Cardiac muscle cell (in vitro differentiated cells and primary cell): ENCODE data around the gene IQCN. TPM values are rescaled to one million over a fixed set of nuclear protein-coding genes. Genes with fewer than 3 reads are reported as not detected.

ENCODE experiments used
- DNase-seq, 2 donors: peaks; one replicate each; pipeline versions ENCODE4 v3.0.0 to v3.0.0-alpha.2; 2010 to 2017; ENCODE audit warnings: low read depth in 1 of 2, low spot score in 1 of 2
- H3K27ac ChIP-seq: fragments of 200-600 bp; sonication (generic); 2 replicates; pipeline ENCODE4 v1.5.1; 2016
- H3K27me3 ChIP-seq: fragments of 200-600 bp; sonication (generic); 2 replicates; pipeline ENCODE4 v1.6.0; 2016; ENCODE audit warnings: control low read depth
- H3K36me3 ChIP-seq: fragments of 200-600 bp; sonication (generic); 2 replicates; pipeline ENCODE4 v1.5.1; 2016; ENCODE audit warnings: control low read depth
- H3K4me1 ChIP-seq: fragments of 200-600 bp; sonication (generic); 2 replicates; pipeline ENCODE4 v1.8.1; 2017; ENCODE audit warnings: low read depth, mild to moderate bottlenecking, mixed run types
- H3K4me3 ChIP-seq: fragments of 200-600 bp; sonication (generic); 2 replicates; pipeline ENCODE4 v1.5.1; 2016; ENCODE audit warnings: mild to moderate bottlenecking
- H3K9me3 ChIP-seq: fragments of 200-600 bp; sonication (generic); 2 replicates; pipeline ENCODE4 v1.5.1; 2017; ENCODE audit warnings: low read depth, mild to moderate bottlenecking, control low read depth
- CTCF ChIP-seq: IDR thresholded peaks from 2 replicates; pipeline ENCODE4 v1.5.1; 2012; ENCODE audit warnings: low read depth, mild to moderate bottlenecking, low read length
- polyA plus RNA-seq: library from polyadenylated mRNA; unstranded; fragments of >200 nt; fragmentation: Nextera tagmentation; extraction: Ambion mirVana; gene quantifications from 2 replicates; pipeline ENCODE4 v1.2.1, GENCODE V29; 2016
- total RNA-seq: library from RNA; depleted of rRNA; stranded (reverse); fragments of >200 nt; gene quantifications from 2 replicates; pipeline ENCODE4 v1.2.3, GENCODE V29; 2016

The IQCN gene
- total and polyA plus RNA-seq, 2 experiments from 2014 or later: 0.38 to 3.2 TPM

- no peak for TF ChIP-seq CTCF
These were observed 3.9 kb downstream of the IQCN start for GRCh38 chr19:18270326-18270725.

GRCh38 chr19:18269070-18269723 is 5.1 kb downstream of the IQCN start:
- TF ChIP-seq CTCF: no peak
- H3K4me3 ChIP-seq: no peak overlapping the region
- H3K27ac ChIP-seq: no peak overlapping the region
- H3K9me3 ChIP-seq: no peaks in the 10 kb centered on the region
- no peaks in the 10 kb centered on the region for H3K4me1 ChIP-seq
- H3K27me3 ChIP-seq: no peaks in the 10 kb centered on the region
- no peaks in the 10 kb centered on the region for H3K36me3 ChIP-seq
- DNase-seq: no peak

More at GRCh38 chr19:18270326-18270725, 3.9 kb downstream of the IQCN start:
- H3K9me3 ChIP-seq: no peaks in the 10 kb centered on the region
- no peaks in the 10 kb centered on the region for H3K36me3 ChIP-seq
- no peaks in the 10 kb centered on the region for H3K4me1 ChIP-seq
- H3K27me3 ChIP-seq: no peaks in the 10 kb centered on the region
- no peak overlapping the region for H3K4me3 ChIP-seq
- H3K27ac ChIP-seq: no peak overlapping the region
- no peak for DNase-seq

GRCh38 chr19:18266771-18267686 is 7.2 kb downstream of the IQCN start:
- Histone ChIP-seq H3K36me3 (no peaks in the 10 kb centered on the region), H3K4me3 (no peak overlapping the region), H3K4me1 (no peaks in the 10 kb centered on the region), H3K27ac (no peak overlapping the region), H3K27me3 (no peaks in the 10 kb centered on the region), H3K9me3 (no peaks in the 10 kb centered on the region)
- TF ChIP-seq CTCF: no peak
- DNase-seq: no peak

- Histone ChIP-seq H3K27me3 (no peaks in the 10 kb centered on the region), H3K4me1 (no peaks in the 10 kb centered on the region), H3K27ac (no peak overlapping the region), H3K4me3 (no peak overlapping the region), H3K9me3 (no peaks in the 10 kb centered on the region), H3K36me3 (no peaks in the 10 kb centered on the region)
- no peak for TF ChIP-seq CTCF
- no peak for DNase-seq
These were observed 8.7 kb downstream of the IQCN start for GRCh38 chr19:18265582-18265981.

- Histone ChIP-seq H3K9me3 (no peaks in the 10 kb centered on the region), H3K27me3 (no peaks in the 10 kb centered on the region), H3K36me3 (no peaks in the 10 kb centered on the region), H3K4me3 (no peak overlapping the region), H3K4me1 (no peaks in the 10 kb centered on the region), H3K27ac (no peak overlapping the region)
- no peak for TF ChIP-seq CTCF
- DNase-seq: no peak
These were observed 9.2 kb downstream of the IQCN start for GRCh38 chr19:18264971-18265540.
